CD14-positive monocyte (primary cell): ENCODE results near the gene CMTM8. TPM values are rescaled to one million over a fixed set of nuclear protein-coding genes. Genes with fewer than 3 reads are reported as not detected.

ENCODE experiments used
- DNase-seq, 3 donors: peaks; one replicate each; pipeline ENCODE4 v3.0.0-alpha.2; 2011 to 2022
- H2AFZ ChIP-seq: 2 replicates; pipeline ENCODE4 v1.6.0; 2012; ENCODE audit warnings: mild to moderate bottlenecking, low read depth, low read length, inconsistent platforms; ENCODE audit not compliant: insufficient read depth, poor library complexity, severe bottlenecking
- H3K27ac ChIP-seq, 2 donors: 1 replicate in 1 of 2; 2 replicates in 1 of 2; pipeline ENCODE4 v1.5.1; 2012 to 2013; ENCODE audit warnings: low read length in 2 of 2, control low read depth in 1 of 2, inconsistent platforms in 1 of 2, low read depth in 1 of 2, mild to moderate bottlenecking in 1 of 2
- H3K27me3 ChIP-seq, 2 donors: one replicate each; pipeline versions ENCODE4 v1.6.0 to v1.6.1; 2011 to 2013; ENCODE audit warnings: low read length in 2 of 2; ENCODE audit not compliant: control insufficient read depth in 2 of 2, insufficient read depth in 2 of 2
- H3K36me3 ChIP-seq, 2 donors: replicated peaks in 1 of 2; 1 replicate in 1 of 2; 2 replicates in 1 of 2; pipeline versions ENCODE4 v1.5.1 to v1.6.1; 2012 to 2013; ENCODE audit warnings: low read length in 2 of 2, control low read depth in 1 of 2, inconsistent platforms in 1 of 2, mild to moderate bottlenecking in 1 of 2; ENCODE audit not compliant: insufficient read depth in 2 of 2, control insufficient read depth in 1 of 2
- H3K4me1 ChIP-seq, 2 donors: 1 replicate in 1 of 2; 2 replicates in 1 of 2; pipeline versions ENCODE4 v1.5.1 to v1.6.1; 2012 to 2013; ENCODE audit warnings: low read length in 2 of 2, control low read depth in 1 of 2, inconsistent platforms in 1 of 2, mild to moderate bottlenecking in 1 of 2, moderate library complexity in 1 of 2; ENCODE audit not compliant: insufficient read depth in 2 of 2, control insufficient read depth in 1 of 2
- H3K4me2 ChIP-seq: replicated peaks from 2 replicates; pipeline ENCODE3; 2012; ENCODE audit warnings: low read length, moderate library complexity, mild to moderate bottlenecking; ENCODE audit not compliant: poor library complexity, severe bottlenecking; ENCODE audit errors: extremely low read depth
- H3K4me3 ChIP-seq, 3 experiments: fragments of 200-600 bp in 1 of 3; sonication (generic) in 1 of 3; replicated peaks in 1 of 3; 1 replicate in 2 of 3; 2 replicates in 1 of 3; pipeline ENCODE4 v1.5.1; 2011 to 2013; ENCODE audit warnings: low read length in 3 of 3, mild to moderate bottlenecking in 3 of 3, control low read depth in 2 of 3, low read depth in 2 of 3, inconsistent platforms in 1 of 3, moderate library complexity in 1 of 3
- H3K79me2 ChIP-seq: 2 replicates; pipeline ENCODE4 v1.6.0; 2012; ENCODE audit warnings: mild to moderate bottlenecking, control low read depth, inconsistent platforms, low read length, moderate library complexity; ENCODE audit not compliant: insufficient read depth
- H3K9ac ChIP-seq: 2 replicates; pipeline ENCODE4 v1.6.0; 2017; ENCODE audit warnings: low read length, mild to moderate bottlenecking; ENCODE audit not compliant: insufficient read depth, poor library complexity, severe bottlenecking
- H3K9me3 ChIP-seq, 2 donors: replicated peaks in 1 of 2; 1 replicate in 1 of 2; 2 replicates in 1 of 2; pipeline versions ENCODE4 v1.5.1 to v1.6.1; 2012 to 2013; ENCODE audit warnings: low read length in 2 of 2, control low read depth in 1 of 2; ENCODE audit not compliant: control insufficient read depth in 1 of 2, insufficient read depth in 1 of 2
- H4K20me1 ChIP-seq: 2 replicates; pipeline ENCODE4 v1.6.0; 2012; ENCODE audit warnings: mild to moderate bottlenecking, low read length, control low read depth, moderate library complexity; ENCODE audit not compliant: insufficient read depth
- H3K27ac Mint-ChIP-seq, 7 donors: one replicate each; pipeline ENCODE4 v1.8.0; 2020; ENCODE audit warnings: mild to moderate bottlenecking in 7 of 7, mixed read lengths in 7 of 7, moderate library complexity in 6 of 7, inconsistent platforms in 2 of 7
- H3K27me3 Mint-ChIP-seq, 3 donors: one replicate each; pipeline ENCODE4 v1.8.0; 2021 to 2022; ENCODE audit warnings: low read depth in 3 of 3, mild to moderate bottlenecking in 3 of 3, mixed read lengths in 3 of 3, moderate library complexity in 3 of 3, inconsistent platforms in 1 of 3
- H3K36me3 Mint-ChIP-seq, 2 donors: one replicate each; pipeline ENCODE4 v1.8.0; 2020; ENCODE audit warnings: mixed read lengths in 2 of 2, inconsistent platforms in 1 of 2, mild to moderate bottlenecking in 1 of 2
- H3K4me1 Mint-ChIP-seq: one replicate; pipeline ENCODE4 v1.8.0; 2020; ENCODE audit warnings: mild to moderate bottlenecking, mixed read lengths
- H3K4me3 Mint-ChIP-seq, 2 donors: one replicate each; pipeline ENCODE4 v1.8.0; 2020; ENCODE audit warnings: mild to moderate bottlenecking in 2 of 2, mixed read lengths in 2 of 2, moderate library complexity in 1 of 2
- H3K9me3 Mint-ChIP-seq, 7 donors: one replicate each; pipeline ENCODE4 v1.8.0; 2020 to 2022; ENCODE audit warnings: mixed read lengths in 7 of 7, mild to moderate bottlenecking in 6 of 7, moderate library complexity in 6 of 7, inconsistent platforms in 2 of 7
- CTCF ChIP-seq: fragments of 200-600 bp; IDR thresholded peaks from one replicate; pipeline ENCODE4 v1.8.0; 2022; ENCODE audit warnings: antibody characterized with exemption, mild to moderate bottlenecking
- WGBS: methylation state at CpG from one replicate; pipeline ENCODE4 v1.1.5; 2013; ENCODE audit warnings: missing lambda C conversion rate; ENCODE audit not compliant: insufficient coverage; 5-methylcytosine and 5-hydroxymethylcytosine counted together
- intact Hi-C, 2 donors: fragments of 100-400 bp; cut with micrococcal nuclease; formaldehyde crosslinking; loops; one replicate each; pipeline versions ENCODE4 v1.15.0 to v1.15.1; 2023
- polyA plus RNA-seq, 3 donors: library from polyadenylated mRNA; depleted of rRNA in 1 of 3; unstranded in 2 of 3; stranded (reverse) in 1 of 3; fragments of 300-500 nt in 2 of 3; fragments of >200 nt in 1 of 3; fragmentation: Illumina TruSeq in 2 of 3; gene quantifications; 1 replicate in 2 of 3; 2 replicates in 1 of 3; pipeline ENCODE4 v1.2.3, GENCODE V29; 2012 to 2021

CMTM8 gene
- polyA plus RNA-seq, 3 donors: 0.46 to 2.5 (median 0.94) TPM

GRCh38 chr3:32391643-32392535 is 153.4 kb downstream of the CMTM8 start, which contains the start of gene CMTM7:
Gene CMTM7, plus strand, starts transcription at chr3:32391853. Its CDS starts 54 bp downstream, at chr3:32391907.
- Histone ChIP-seq H3K4me2 (peak within 1 kb of the TSS; percentile 87), H3K27me3 (no peaks in the 10 kb centered on the region), H3K4me1 (peaks cover 41 to 48% of the 10 kb centered on the region in 2 donors), H2AFZ (peak within 1 kb of the TSS; percentile 87), H3K79me2 (peaks cover 61% of the 10 kb centered on the region), H3K9me3 (no peaks in the 10 kb centered on the region), H3K9ac (peak within 1 kb of the TSS; percentile 88), H4K20me1 (peaks cover 35% of the 10 kb centered on the region), H3K27ac (peak within 1 kb of the TSS; percentile 86 to 94), H3K4me3 (peak within 1 kb of the TSS; percentile 77 to 93 (median 90)), H3K36me3 (no peaks in the 10 kb centered on the region)
- H3K4me3 Mint-ChIP-seq: peak within 1 kb of the TSS; percentile 96 to 97
- intact Hi-C loops: loop anchor here (5.0 kb wide), 2 partner anchors 35 to 40 kb away; no protein-coding TSS in a partner anchor
- peak within 1 kb of the TSS; percentile 91 to 96 (median 95) for H3K27ac Mint-ChIP-seq
- peaks cover 0 to 2% (median 0%) of the 10 kb centered on the region in 3 donors for H3K27me3 Mint-ChIP-seq
- no peaks in the 10 kb centered on the region for H3K9me3 Mint-ChIP-seq
- H3K4me1 Mint-ChIP-seq: peaks cover 53% of the 10 kb centered on the region
- peak; percentile 46 to 56 (median 48) for DNase-seq
- under 1% methylated on average over 102 of the region's 107 CpGs for WGBS
- peaks cover 14 to 15% of the 10 kb centered on the region in 2 donors for H3K36me3 Mint-ChIP-seq
- no peak for TF ChIP-seq CTCF

GRCh38 chr3:32392536-32393302 is 154.2 kb downstream of the CMTM8 start:
- peaks cover 56% of the 10 kb centered on the region for H3K4me1 Mint-ChIP-seq
- H3K27me3 Mint-ChIP-seq: peaks cover 0 to 2% (median 0%) of the 10 kb centered on the region in 3 donors

More at GRCh38 chr3:32392536-32393302, 154.2 kb downstream of the CMTM8 start:
- WGBS: 8% methylated on average over 11 of the region's 18 CpGs
- peak overlapping the region; percentile 86 to 94 for H3K27ac ChIP-seq
- peaks cover 37% of the 10 kb centered on the region for H4K20me1 ChIP-seq
- peak in 2 of 3 donors; percentile 34 to 39 for DNase-seq
- peaks cover 14 to 15% of the 10 kb centered on the region in 2 donors for H3K36me3 Mint-ChIP-seq
- TF ChIP-seq CTCF: no peak
- H3K4me3 ChIP-seq: peak overlapping the region; percentile 77 to 93 (median 90)
- intact Hi-C loops: loop anchor here (5.0 kb wide), 2 partner anchors 35 to 40 kb away; no protein-coding TSS in a partner anchor
- no peaks in the 10 kb centered on the region for H3K27me3 ChIP-seq
- H3K4me2 ChIP-seq: peak overlapping the region; percentile 87
- H3K4me1 ChIP-seq: peaks cover 50 to 57% of the 10 kb centered on the region in 2 donors
- peak overlapping the region; percentile 88 for H3K9ac ChIP-seq
- H3K27ac Mint-ChIP-seq: peak overlapping the region; percentile 91 to 96 (median 93)
- H3K9me3 Mint-ChIP-seq: no peaks in the 10 kb centered on the region
- H3K79me2 ChIP-seq: peaks cover 69% of the 10 kb centered on the region
- H2AFZ ChIP-seq: peak overlapping the region; percentile 87
- H3K36me3 ChIP-seq: no peaks in the 10 kb centered on the region
- H3K4me3 Mint-ChIP-seq: peak overlapping the region; percentile 96 to 97
- no peaks in the 10 kb centered on the region for H3K9me3 ChIP-seq
